ENCODE results near the gene HOXA7.

- TF ChIP-seq CTCF (IDR thresholded peaks at IDR 0.05), result no peak
- no peak for TF ChIP-seq ZFX (IDR thresholded peaks at IDR 0.05; ENCODE audit: borderline replicate concordance)
Observed at GRCh38 chr7:27147199-27148030, 9.1 kb downstream of the HOXA7 start, which contains the start of gene HOXA6.
